Gastrocnemius medialis (tissue), 4 donors: ENCODE results near the gene FAM13A.

Experiments
- CTCF ChIP-seq, 5 experiments: fragments of 450-650 bp in 3 of 5; fragments of 200-600 bp in 2 of 5; sonication (generic) in 2 of 5; IDR thresholded peaks in 4 of 5; conservative IDR thresholded peaks in 1 of 5; 1 replicate in 4 of 5; 2 replicates in 1 of 5; pipeline ENCODE4 v1.5.1; 2016 to 2019; ENCODE audit warnings: antibody characterized with exemption in 5 of 5, mild to moderate bottlenecking in 3 of 5, moderate library complexity in 3 of 5
- POLR2A ChIP-seq, 2 donors: fragments of 450-650 bp; IDR thresholded peaks; one replicate each; pipeline ENCODE4 v1.6.1; 2017; ENCODE audit warnings: antibody characterized with exemption in 2 of 2, mild to moderate bottlenecking in 2 of 2, moderate library complexity in 2 of 2

- TF ChIP-seq POLR2A (IDR thresholded peaks at IDR 0.05) (no peak), CTCF (IDR thresholded peaks at IDR 0.05 in 4 of 5, conservative IDR thresholded peaks at IDR 0.05 in 1 of 5) (no peak)
These were observed 271.0 kb downstream of the FAM13A start for GRCh38 chr4:88786011-88786410.
